NB4 (cell line): ENCODE results near the gene LMNTD1.
"Not testable (repeated sequence)": the region's sequence is repeated elsewhere in the genome, so short reads cannot be mapped to it uniquely, and the experiment has no call there.

Experiments
- DNase-seq: peaks from one replicate; pipeline ENCODE4 v3.0.0; 2010; ENCODE audit warnings: low read depth
- H3K4me3 ChIP-seq: one replicate; pipeline ENCODE4 v1.5.1; 2011; ENCODE audit warnings: mild to moderate bottlenecking, low read depth, low read length, moderate library complexity
- MYC ChIP-seq: IDR thresholded peaks from 2 replicates; pipeline ENCODE4 v1.6.1; 2011; ENCODE audit warnings: low read depth, low read length
- POLR2A ChIP-seq: IDR thresholded peaks from 2 replicates; pipeline ENCODE4 v1.6.1; 2011; ENCODE audit warnings: mild to moderate bottlenecking; ENCODE audit not compliant: insufficient read length; ENCODE audit errors: extremely low read depth
- TF ChIP-seq, protein P1 (sequence below): IDR thresholded peaks from 2 replicates; pipeline ENCODE4 v1.6.1; 2011; ENCODE audit warnings: low read depth, low read length
- TF ChIP-seq, protein P2 (sequence below): IDR thresholded peaks from one replicate; pipeline ENCODE4 v1.5.1; 2012; ENCODE audit warnings: low read depth, low read length

Gene LMNTD1

DNA sequence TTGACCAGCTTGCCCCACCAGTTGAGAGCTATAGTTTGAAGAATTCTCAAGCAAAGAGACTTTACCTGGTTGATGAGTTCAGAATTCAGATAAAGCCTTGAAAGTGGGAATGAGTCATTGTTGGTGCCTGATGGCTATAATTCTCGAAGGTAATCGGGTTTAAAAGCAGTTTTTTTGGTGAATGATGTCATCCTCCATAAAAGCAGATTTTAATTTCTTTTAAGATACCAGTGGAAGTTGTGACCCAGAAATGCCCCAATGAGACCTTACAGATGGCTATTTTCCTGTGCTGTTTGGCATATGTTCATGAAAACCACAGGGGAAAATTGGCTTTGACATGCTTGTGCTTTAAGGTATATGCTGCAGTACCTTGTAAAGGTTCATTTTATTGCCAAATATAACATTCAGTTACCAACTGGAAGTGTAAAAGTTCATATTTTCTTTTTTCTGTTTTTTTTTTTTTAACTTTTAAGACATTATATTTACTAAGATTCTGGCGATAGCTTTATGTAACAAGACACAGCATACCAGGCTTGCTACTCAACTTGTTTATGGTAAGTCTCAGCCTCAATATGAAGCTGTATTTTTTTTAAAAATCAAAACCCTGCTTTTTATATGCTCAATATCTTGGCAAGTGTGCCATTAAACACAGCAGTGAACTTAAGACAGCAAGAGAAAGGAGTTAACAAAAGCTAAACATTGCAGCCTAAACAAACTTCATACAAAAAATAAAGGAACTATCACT is 119.3 kb downstream of the LMNTD1 start:
- DNase-seq: no peak
- no peak overlapping the region for H3K4me3 ChIP-seq
- TF ChIP-seq, protein P1, sequence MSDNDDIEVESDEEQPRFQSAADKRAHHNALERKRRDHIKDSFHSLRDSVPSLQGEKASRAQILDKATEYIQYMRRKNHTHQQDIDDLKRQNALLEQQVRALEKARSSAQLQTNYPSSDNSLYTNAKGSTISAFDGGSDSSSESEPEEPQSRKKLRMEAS: no peak
- no peak for TF ChIP-seq POLR2A
- TF ChIP-seq, protein P2, sequence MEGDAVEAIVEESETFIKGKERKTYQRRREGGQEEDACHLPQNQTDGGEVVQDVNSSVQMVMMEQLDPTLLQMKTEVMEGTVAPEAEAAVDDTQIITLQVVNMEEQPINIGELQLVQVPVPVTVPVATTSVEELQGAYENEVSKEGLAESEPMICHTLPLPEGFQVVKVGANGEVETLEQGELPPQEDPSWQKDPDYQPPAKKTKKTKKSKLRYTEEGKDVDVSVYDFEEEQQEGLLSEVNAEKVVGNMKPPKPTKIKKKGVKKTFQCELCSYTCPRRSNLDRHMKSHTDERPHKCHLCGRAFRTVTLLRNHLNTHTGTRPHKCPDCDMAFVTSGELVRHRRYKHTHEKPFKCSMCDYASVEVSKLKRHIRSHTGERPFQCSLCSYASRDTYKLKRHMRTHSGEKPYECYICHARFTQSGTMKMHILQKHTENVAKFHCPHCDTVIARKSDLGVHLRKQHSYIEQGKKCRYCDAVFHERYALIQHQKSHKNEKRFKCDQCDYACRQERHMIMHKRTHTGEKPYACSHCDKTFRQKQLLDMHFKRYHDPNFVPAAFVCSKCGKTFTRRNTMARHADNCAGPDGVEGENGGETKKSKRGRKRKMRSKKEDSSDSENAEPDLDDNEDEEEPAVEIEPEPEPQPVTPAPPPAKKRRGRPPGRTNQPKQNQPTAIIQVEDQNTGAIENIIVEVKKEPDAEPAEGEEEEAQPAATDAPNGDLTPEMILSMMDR: no peak
- TF ChIP-seq MYC: no peak

DNA sequence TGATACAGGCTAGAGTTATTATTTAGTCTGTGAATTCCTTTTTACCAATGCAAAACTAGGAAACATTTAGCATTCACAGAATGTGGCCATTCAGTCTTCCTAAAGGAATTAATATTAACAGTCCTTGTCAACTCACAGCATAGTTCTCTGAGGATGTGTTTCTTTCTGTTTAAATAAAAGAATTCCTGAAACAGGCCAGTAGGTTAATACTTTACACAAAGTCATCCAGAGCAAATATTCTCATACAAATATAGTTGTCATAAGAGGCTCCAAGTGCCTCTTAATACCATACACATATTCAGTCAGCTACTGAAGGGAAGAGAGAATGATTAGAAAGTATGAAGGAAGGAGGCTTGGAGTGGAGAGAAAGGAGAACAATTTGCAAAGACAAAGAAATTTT is 120.1 kb downstream of the LMNTD1 start:
- no peak for DNase-seq
- no peak overlapping the region for H3K4me3 ChIP-seq
- TF ChIP-seq POLR2A: no peak
- no peak for TF ChIP-seq MYC
- TF ChIP-seq, protein P1: no peak
- TF ChIP-seq, protein P2: no peak

DNA sequence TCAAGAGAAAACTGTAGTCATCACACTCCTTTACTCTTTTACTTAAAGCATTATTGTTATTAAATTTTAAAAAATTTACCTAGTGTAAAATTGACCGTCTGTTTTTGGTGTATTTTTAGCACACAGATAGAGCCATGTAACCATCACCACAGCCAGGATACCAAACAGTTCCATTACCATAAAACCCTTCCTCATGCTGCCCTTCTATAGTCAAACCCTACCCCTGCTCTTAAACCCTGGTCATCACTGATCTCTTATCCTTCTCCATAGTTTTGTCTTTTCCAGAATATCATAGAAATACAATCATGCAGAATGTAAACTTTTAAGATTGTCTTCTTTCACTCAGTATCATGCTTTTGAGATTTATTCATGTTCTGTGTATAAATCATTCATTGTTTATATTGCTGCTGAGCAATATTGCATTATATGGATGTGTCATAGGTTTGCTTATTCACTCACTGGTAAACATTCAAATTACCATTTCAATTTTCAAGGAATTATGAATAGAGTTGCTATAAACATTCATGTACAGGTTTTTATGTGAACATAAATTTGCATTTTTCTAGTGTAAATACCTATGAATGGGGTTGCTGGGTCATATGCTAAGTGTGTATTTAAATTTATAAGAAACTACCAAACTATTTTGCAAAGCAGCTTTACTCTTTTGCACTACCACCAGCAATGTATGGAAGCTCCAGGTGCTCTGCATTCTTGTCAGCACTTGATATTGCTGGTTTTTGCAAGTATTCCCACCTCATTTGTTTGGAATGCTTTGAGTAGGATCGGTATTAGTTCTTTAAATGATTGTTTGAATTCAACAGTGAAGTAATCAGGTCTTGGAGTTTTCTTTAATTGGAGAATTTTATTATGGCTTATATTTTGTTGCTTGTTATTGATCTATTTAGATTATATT is 125.5 kb downstream of the LMNTD1 start:
- TF ChIP-seq, protein P1: no peak
- TF ChIP-seq POLR2A (no peak), MYC (no peak)
- no peak for DNase-seq
- H3K4me3 ChIP-seq: no peak overlapping the region

DNA sequence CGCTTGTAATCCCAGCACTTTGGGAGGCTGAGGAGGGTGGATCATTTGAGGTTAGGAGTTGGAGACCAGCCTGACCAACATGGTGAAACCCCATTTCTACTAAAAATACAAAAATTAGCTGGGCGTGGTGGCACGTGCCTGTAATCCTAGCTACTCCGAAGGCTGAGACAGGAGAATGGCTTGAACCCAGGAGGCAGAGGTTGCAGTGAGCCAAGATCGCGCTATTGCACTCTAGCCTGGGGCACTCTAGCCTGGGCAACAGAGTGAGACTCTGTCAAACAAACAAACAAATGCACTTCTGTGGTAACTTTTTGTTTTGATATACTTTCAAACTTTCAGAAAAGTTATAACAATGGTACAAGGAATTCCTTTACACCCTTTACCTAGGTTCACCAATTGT is 126.3 kb downstream of the LMNTD1 start:
- not testable (repeated sequence) for H3K4me3 ChIP-seq

More for the DNA sequence above, 126.3 kb downstream of the LMNTD1 start:
- DNase-seq: not testable (repeated sequence)
